HEK293 (cell line): ENCODE data around the gene C2CD4A.

Experiments
- KLF9 ChIP-seq: fragments of 450-650 bp; formaldehyde crosslinking; IDR thresholded peaks from 2 replicates; pipeline ENCODE4 v1.5.1; 2016; ENCODE audit warnings: missing biosample characterization, missing genetic modification characterization, low read depth
- SALL2 ChIP-seq: fragments of 450-650 bp; formaldehyde crosslinking; IDR thresholded peaks from 2 replicates; pipeline ENCODE4 v1.5.0; 2017; ENCODE audit warnings: missing biosample characterization, mild to moderate bottlenecking, missing genetic modification characterization, borderline replicate concordance
- ZBTB8A ChIP-seq: fragments of 450-650 bp; formaldehyde crosslinking; IDR thresholded peaks from 2 replicates; pipeline ENCODE4 v1.5.1; 2016; ENCODE audit warnings: missing biosample characterization, missing genetic modification characterization
- ZNF510 ChIP-seq: fragments of 450-650 bp; formaldehyde crosslinking; IDR thresholded peaks from 2 replicates; pipeline ENCODE4 v1.5.1; 2018; ENCODE audit warnings: mild to moderate bottlenecking, missing genetic modification characterization, missing biosample characterization; ENCODE audit not compliant: insufficient replicate concordance
- TF ChIP-seq, protein P1 (sequence below): fragments of 450-650 bp; formaldehyde crosslinking; IDR thresholded peaks from 2 replicates; pipeline ENCODE4 v1.5.1; 2016; ENCODE audit warnings: missing biosample characterization, missing genetic modification characterization
- TF ChIP-seq, protein P2 (sequence below): fragments of 450-650 bp; formaldehyde crosslinking; IDR thresholded peaks from 2 replicates; pipeline ENCODE4 v1.5.1; 2016; ENCODE audit warnings: missing biosample characterization, missing genetic modification characterization

DNA sequence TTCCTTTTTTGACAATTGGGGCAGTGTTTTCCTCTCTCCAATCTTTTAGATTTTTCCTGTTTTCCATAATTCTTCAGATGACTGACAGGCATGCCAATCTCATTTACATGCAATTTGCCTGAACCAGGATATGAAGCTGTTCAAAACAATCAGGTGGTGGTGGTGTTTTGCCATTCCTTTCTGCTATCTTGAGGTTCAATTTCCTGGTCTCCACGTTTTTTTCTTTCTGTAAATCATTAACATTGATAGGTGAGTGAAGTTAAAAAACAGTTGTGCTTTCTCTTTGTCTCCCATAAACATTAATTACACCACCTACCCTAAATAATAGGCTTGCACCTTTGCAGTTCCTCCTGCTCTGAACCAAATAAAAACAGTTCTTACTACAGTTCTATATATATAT is 49.1 kb downstream of the C2CD4A start:
- TF ChIP-seq ZNF510 (tag by site-specific recombination) (no peak), SALL2 (tag by site-specific recombination) (no peak), ZBTB8A (no peak), KLF9 (no peak)
- TF ChIP-seq, protein P1, sequence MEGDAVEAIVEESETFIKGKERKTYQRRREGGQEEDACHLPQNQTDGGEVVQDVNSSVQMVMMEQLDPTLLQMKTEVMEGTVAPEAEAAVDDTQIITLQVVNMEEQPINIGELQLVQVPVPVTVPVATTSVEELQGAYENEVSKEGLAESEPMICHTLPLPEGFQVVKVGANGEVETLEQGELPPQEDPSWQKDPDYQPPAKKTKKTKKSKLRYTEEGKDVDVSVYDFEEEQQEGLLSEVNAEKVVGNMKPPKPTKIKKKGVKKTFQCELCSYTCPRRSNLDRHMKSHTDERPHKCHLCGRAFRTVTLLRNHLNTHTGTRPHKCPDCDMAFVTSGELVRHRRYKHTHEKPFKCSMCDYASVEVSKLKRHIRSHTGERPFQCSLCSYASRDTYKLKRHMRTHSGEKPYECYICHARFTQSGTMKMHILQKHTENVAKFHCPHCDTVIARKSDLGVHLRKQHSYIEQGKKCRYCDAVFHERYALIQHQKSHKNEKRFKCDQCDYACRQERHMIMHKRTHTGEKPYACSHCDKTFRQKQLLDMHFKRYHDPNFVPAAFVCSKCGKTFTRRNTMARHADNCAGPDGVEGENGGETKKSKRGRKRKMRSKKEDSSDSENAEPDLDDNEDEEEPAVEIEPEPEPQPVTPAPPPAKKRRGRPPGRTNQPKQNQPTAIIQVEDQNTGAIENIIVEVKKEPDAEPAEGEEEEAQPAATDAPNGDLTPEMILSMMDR (tag by site-specific recombination) = no peak
- TF ChIP-seq, protein P2, sequence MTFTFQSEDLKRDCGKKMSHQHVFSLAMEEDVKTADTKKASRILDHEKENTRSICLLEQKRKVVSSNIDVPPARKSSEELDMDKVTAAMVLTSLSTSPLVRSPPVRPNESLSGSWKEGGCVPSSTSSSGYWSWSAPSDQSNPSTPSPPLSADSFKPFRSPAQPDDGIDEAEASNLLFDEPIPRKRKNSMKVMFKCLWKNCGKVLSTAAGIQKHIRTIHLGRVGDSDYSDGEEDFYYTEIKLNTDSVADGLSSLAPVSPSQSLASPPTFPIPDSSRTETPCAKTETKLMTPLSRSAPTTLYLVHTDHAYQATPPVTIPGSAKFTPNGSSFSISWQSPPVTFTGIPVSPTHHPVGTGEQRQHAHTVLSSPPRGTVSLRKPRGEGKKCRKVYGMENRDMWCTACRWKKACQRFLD = no peak
